HG02623 (cell line): ENCODE measurements around the gene RNH1.
A peak's percentile ranks its signal among the peaks of the same experiment; 100 is the strongest.
"Not testable (repeated sequence)": the region's sequence is repeated elsewhere in the genome, so short reads cannot be mapped to it uniquely, and the experiment has no call there.

Experiments
- ATAC-seq: cut with Tn5 transposase; IDR thresholded peaks from one replicate; pipeline ENCODE4 v1.9.1; 2021; ENCODE audit warnings: moderate library complexity; ENCODE audit not compliant: unreplicated experiment

The RNH1 gene

DNA sequence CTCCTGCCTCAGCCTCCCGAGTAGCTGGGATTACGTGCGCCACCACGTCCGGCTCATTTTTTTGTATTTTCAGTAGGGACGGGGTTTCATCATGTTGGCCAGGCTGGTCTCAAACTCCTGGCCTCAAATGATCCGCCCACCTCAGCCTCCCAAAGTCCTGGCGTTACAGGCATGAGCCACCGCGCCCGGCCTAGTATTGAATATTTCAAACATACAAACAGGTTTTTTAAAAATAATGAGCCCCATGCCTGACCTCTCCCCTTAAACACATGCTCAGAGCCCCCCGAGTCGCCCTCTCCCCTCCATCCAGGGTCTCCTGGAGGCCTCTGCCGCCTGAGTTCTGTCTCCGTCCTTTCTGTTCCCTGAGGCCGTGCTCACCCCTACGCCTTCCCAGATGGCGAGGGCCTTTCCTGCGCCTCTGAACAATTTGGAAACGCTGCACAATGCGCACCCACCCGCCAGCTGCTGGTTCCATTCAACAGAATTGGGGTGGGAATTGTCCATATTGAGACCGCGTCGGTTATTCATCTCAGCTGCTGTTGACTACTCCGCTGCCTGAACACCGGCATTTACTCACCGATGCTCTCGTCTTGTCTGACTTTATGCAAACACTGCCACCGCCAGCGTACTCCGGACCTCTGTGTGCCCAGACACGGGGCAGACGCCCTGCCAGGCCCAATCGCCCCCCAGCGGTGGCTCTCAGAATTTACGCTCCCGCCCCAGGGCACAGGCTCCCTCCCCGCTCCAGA is 13.6 kb upstream of the RNH1 start:
- ATAC-seq = no peak

DNA sequence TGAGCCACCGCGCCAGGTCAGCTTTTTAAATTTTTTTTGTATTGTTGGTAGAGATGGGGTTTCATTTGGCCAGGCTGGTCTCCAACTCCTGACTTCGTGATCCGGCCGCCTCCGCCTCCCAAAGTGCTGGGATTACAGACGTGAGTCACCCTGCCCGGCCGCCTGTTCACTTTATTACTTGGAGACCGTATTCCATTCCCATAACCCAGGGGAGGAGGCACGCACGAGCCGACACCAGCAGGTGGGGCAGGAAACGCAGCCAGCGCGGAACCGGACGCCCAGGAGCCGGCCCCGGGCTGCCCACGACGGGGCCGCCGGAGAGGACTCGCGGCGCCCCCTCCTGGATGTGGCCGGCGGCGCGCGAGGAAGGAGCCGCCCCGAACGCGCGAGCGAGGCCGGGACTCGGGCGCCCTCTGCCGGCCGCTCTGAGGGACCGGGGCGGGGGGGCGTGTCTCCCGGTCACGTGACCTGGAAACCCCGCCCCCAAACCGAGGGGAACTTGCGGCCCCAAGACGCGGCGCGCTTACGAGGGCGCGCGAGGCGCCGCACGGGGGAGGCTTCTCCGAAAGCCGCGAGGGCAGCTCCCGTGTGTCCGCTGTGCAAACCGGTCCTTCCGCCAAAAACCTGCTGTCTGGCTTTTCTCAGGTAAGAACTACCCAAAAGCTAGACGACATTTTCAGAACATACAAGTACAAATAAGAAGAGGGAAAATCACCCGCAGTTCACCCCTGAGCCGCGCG is 11.6 kb upstream of the RNH1 start:
- ATAC-seq = peak; percentile 68

DNA sequence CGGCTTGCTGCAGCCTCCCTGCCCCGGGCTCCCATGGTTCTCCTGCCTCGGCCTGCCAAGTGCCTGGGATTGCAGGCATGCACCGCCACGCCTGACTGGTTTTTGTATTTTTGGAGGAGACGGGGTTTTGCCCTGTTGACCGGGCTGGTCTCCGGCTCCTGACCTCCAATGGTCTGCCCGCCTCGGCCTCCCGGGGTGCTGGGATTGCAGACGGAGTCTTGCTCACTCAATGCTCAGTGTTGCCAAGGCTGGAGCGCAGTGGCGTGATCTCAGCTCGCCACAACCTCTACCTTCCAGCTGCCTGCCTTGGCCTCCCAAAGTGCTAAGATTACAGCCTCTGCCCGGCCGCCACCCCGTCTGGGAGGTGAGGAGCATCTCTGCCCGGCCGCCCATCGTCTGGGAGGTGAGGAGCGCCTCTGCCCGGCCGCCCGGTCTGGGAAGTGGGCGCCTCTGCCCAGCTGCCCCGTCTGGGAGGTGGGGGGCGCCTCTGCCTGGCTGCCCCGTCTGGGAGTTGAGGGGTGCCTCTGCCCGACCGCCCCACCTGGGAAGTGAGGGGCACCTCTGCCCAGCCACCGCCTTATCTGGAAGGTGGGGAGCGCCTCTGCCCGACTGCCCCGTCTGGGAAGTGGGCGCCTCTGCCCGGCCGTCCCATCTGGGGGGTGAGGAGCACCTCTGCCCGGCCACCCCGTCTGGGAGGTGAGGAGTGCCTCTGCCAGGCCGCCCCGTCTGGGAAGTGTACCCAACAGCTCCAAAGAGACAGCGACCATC is 10.1 kb upstream of the RNH1 start:
- ATAC-seq = not testable (repeated sequence)

DNA sequence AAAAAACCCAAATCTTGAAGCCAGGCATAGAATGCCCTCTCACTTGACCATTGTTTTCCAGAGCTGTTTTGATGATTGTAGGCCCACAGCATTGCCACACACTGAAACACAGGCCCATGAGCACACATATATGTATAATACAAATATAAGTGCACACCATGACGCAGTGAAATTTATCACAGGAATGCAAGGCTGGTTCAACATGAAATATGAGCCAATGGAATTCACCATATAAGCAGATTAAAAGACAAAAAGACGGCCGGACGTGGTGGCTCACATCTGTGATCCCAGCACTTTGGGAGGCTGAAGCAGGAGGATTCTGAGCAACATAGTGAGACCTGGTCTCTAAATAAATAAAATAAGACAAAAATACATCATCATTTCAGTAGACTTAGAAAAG is 9.4 kb upstream of the RNH1 start:
- ATAC-seq = no peak

DNA sequence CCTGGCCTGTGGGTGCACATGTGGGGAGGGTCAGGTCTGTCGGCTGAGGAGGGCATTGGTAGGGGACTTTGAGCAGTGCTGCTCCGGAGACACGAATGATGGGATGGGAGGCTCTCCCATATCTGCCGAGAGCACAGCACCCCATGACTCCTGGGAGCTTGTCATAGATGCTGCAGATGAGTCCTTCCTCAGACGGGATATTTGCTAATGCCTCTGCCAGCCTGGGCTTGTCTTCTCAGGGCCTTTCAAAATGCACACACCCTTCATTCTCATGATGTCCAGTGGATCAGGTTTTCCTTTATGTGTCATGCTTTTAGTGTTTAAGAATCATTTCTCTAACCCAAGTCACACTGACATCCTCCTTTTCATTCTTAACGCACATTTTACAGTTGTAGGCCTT is 8.1 kb upstream of the RNH1 start:
- ATAC-seq = no peak

DNA sequence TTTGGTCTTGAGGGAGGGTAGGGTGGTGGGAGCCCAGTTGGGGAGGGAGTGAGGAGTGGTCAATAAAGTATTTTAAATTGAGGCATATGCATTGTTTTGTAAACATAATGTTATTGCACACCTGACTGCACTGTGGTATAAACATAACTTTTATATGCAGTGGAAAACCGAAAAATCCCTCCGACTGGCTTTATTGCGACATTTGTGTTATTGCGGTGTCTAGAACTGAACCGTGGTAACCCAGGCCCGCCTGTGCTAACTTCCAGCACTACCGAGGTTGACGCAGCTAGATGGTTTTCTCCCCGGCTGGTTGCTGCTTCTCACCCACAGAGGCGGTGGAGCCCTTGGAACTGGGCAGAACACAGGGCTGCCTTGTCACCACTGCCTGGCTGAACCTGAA is 7.6 kb upstream of the RNH1 start:
- no peak for ATAC-seq

DNA sequence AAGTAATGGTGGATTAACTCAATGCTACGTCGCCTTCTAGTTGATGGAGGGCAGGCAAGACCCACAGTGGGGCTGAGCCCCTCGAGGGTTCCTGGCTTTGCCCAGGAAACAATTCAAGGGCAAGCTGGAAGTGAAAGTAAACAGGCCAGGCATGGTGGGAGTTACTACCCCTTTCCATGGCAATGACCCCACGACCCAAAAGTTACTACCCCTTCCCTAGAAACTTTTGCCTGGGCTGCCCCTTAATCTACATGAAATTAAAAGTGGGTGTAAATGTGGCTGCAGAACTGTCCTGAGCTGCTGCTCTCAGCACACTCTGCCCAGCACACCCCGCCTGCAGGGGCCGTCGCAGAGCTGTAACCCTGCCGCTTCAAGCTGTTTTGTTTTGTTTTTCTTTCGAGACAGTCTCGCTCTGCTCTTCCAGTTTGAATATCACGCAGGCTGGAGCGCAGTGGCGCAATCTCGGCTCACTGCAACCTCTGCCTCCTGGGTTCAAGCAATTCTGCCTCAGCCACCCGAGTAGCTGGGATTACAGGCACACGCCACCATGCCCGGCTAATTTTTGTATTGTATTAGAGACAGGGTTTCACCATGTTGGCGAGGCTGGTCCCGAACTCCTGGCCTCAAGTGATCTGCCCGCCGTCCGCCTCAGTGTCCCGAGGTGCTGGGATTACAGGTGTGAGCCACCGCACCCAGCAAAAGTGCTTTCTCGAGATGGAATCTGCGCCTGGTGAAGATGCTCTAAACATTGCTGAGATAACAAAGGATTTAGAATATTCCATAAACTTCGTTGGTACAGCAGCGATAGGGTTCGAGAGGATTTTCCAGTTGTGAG is 5.9 kb upstream of the RNH1 start:
- no peak for ATAC-seq

DNA sequence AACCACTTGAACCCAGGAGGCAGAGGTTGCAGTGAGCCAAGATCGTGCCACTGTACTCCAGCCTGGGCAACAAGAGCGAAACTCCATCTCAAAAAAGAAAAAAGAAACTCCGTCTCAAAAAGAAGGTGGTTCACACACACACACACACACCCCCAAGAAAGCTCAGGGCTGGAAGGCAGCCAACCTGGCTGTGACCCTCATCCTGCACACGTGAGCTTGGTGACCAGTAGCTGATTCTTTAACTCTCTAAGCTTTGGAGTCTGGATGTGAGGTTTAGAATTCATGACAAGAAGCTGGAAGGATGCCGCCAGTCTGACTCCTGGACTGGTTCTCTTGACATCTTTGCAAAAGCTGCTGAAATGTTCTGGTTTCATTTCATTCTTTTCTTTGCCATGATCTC is 1.9 kb upstream of the RNH1 start:
- ATAC-seq = no peak

DNA sequence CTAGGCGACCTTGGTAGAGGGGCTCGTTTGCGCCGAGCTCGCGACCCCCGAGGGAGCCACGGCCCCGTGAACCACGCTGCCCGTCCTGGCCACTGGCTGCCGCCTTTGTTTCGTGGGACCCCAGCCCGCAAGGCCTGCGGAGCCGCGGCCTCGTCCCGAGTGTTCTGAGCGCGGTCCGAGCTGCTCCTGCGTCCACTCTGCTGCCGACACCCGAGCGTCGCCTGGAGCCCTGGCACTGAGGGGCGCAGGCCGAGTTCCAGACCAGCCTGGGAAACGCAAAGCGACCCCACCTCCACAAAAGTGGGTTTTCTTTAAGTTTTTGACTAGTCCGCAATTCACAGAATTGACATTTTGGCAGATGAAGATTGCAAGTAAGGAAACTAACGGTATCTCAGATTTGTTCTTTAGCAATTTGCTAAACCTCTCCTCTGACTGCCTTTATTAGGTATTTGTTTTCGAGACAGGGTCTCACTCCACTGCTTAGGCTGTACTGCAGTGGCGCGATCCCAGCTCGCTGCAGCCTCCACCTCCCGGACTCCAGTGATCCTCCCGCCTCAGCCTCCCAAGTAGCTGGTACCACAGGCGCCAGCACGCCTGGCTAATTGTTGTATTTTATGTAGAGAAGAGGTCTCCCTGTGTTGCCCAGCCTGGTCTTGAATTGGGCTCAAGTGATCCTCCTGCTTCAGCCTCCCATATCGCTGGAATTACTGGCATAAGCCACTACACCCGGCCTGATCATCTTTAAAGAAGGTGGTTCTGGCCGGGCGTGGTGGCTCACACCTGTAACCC is 879 bp upstream of the RNH1 start:
- ATAC-seq = no peak

DNA sequence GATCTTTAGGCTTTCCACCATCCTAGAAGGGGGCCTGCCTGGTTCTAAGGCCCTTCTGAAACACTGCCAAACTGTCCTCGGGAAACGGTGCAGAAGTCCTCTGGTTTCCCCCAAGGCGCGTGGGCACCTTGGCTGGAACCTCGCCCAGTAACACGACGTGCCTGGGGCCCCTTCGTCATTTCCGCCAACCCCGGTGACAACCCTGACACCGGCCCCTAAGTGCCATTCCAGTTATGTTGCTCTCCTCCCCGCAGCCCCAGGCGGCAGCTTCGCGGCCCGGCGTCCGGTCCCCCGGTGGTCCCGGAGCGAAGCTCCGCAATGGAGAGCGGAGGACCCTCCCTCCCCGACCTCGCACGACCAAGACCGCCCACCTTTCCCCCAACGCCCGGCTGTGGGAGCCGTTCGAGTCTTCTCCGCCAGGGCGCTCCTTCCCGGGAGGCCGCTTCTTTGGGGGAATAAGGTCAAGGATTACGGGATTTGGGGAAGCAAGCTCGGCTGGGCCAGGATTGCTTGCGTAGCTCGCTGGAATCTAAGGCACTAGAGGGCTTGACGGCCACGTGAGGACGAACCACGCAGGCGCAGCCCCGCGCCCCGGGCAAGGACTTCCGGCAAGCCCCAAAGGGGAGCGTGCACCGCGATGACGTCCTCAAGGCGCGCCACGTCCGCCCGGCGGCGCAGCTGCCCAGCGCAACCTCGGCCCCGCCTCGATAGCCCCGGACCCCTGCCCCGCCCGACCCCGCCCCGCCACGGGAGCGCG is 626 bp downstream of the RNH1 start:
- ATAC-seq = peak; percentile 62

DNA sequence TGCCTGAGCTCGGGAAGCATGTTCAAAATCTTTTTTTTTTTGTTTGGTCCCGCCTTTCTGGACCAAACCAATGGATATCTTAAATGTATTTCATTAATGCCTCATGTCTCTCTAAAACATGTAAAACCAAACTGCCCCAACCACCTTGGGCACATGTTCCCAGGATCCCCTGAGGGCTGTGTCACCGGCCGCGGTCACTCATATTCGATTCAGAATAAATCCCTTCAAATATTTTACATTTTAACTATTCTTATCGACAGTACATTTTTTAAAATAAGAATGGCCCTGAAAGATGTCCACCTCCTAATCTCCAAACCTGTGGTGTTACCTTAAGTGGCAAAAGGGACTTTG is 2.1 kb downstream of the RNH1 start:
- ATAC-seq = no peak

DNA sequence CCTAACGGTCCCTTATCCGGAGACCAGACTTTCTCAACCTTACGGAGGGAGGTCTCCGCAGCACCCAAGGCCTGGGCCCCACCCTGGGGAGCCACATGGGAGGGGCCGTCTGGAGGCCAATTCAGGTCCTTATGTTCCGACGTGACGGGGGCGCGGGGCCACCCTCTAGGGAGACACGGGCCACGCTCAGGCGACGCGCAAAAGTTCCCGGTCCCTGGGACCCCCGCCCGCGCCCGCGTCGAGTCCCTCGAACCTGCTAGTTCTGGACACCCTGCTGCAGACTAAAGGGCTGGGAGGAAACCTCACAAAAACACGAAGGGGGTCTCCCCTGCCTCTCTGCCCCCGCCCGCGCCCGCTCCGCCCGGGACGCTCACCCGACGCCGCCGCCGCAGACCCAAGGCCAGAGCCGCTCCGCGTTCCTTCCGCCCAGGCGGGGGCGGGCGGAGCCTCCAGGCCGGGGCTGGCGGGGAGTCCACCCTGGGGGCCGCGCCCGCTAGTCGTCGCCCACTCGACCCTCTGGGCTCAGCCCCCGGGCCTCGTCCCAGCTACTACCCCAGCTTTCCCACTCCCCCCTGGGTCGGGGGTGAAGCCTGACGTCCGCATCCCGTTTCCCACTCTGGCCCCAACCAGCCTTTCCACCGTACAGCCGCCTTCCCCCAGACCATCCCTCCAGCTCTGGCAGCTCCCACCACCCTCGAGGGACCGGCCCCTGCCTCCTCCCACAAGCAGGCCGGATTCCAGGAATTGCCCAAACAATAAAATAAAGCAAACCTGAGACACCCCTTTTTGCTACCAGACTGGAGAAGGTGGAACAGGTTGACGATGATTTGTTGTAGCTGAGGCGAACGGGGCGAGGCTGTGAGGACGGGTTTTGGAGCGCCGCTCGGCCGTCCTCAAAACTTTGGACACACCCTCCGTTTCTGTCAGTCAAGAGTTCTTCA is 2.7 kb downstream of the RNH1 start:
- ATAC-seq = no peak

DNA sequence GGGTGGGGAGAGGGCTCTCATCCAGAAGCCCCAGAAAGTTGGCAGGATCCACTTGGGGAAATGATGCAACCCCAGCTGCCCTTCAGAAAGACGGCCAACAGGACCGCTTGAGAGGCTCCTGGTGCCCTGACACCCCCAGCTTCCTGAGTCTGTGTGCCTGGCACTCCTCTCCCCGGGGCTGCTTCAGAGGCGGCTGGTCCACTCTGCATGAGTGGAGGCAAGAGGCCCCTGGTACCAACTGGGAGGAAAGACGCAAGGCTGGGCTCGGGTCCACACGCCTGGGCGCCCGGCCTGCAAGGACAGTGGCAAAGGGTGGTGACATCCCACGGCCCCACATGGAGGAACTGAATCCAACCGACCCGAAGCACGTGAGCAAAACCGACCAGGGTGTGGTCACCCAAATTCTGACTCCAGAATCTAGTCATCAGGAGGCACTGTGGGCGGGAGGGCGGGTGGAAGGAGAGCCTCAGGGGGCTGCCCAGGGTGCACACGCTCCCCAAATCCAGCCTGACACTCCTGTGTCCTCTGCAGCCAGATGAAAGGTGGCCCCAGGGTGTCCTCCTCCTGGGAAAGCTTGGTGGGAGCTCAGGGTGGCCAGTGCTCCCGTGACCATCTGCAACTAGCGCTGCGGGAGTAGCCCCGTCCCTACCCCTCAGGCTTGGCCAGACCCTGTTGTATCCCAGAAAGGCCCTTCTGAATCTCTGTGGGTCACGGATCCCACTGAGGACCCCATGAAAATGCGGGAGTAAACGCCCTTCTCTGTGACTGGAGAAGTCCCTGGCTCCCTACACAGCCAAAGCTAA is 3.7 kb downstream of the RNH1 start:
- ATAC-seq = no peak

DNA sequence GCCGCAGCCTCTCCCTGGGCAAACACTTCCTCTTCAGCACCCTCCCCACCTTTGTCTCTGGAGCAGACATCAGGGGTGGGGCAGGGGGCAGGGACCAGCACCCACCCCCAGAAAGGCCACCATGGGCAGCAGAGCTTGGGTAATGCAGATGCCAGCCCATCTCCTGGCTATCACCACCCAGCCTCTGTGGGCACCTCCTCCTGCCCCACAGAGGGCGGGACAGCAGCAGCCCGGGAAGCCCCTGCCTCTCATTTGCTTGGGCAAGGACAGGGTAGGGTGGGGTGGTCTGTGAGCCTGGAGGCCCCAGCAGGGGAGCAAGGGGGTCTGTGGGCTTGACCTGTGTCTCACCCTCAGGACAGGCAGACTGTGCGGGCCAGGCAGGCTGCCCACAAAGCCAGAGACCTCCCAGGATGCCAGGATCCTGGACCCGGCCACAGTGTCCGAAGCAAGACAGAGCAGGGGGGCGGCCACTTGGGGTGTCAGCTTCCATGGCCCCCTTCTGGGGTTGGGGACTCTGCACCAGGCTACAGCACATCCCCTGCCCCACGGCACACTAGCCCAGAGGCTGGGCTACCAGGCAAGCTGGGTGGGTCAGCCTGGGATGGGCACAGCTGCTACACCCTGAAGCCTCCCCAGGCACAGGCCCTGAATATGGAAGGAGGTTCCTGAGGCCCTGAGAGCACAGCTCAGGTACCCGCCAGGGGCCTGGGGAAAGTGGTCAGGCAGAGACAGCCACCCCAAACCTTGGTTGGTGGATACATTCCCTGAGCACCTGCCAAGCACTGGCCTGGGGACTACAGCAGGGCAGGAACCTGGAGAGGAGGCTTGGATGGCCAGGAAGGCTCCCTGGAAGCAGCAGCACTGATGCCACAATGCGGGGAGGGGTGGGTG is 4.5 kb downstream of the RNH1 start:
- no peak for ATAC-seq

DNA sequence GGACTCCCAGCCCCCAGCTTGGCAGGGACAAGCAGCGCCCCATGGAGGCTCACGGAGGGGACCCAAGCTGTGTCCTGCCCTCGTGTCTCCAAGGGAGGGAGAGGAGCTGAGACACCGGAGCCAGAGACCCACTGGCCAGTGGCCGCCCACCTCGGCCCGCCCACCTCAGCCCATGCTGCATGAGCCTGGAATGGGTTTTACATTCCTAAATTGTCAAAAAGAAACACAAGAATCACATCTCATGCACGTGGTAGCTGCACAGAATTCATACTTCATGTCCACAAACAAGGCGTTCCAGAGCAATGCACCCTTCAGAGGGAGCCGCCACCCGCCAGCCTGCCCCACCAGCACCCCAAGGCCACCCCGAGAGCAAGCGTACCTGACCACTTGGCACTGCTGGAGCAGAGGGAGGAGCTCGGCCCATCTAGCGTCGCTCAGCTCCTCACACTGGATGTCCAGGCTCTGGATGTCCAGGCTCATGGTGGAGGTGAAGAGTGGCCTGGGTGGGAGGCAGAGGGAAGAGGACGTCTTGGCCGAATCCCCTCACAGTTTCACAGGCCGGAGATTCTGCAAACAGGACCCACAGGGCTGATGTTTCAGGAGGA is 5.3 kb downstream of the RNH1 start:
- no peak for ATAC-seq

DNA sequence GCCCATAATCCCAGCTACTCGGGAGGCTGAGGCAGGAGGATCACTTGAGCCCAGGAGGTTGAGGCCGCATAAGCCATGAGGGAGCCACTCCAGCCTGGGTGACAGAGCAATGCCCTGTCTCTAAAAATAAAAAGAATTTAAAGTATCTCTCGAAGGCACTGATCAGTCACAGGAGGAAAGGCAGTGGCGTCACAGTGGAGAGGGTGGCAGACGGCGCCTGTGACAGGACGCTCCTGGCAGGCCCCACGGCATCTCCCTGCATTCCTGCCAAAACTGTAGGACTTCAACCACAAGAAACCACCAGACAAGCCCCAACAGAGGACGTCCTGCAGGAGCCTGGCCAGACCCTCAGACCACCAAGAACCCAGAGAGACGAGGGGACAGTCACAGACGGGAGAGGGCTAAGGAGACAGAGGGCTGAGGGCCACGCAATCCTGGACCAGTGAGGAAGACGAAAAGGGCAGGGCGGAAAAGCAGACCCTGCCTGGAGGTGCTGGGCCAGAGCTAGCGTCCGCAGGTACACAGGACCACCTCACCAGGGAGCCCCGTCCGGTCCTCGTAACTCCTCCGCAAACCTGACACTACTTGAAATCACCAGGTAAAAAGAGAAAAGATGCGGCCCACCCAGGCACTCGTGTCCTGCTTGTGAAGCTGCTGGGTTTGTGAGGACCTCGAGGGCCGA is 5.9 kb downstream of the RNH1 start:
- ATAC-seq = no peak
